Jurkat, Clone E6-1 (cell line): ENCODE measurements around the gene SLFN12L. TPM values are rescaled to one million over a fixed set of nuclear protein-coding genes. Genes with fewer than 3 reads are reported as not detected.
"Not testable (repeated sequence)": the region's sequence is repeated elsewhere in the genome, so short reads cannot be mapped to it uniquely, and the experiment has no call there.

Experiments
- DNase-seq: peaks from one replicate; pipeline ENCODE4 v3.0.0-alpha.2; 2011; ENCODE audit warnings: low read depth, low spot score
- H3K4me3 ChIP-seq: 2 replicates; pipeline ENCODE4 v1.5.1; 2011; ENCODE audit warnings: mild to moderate bottlenecking, low read length, control low read depth, moderate library complexity
- polyA plus RNA-seq: library from polyadenylated mRNA; unstranded; fragments of >200 nt; gene quantifications from one replicate; pipeline ENCODE4 v1.2.1, GENCODE V29; 2012; ENCODE audit warnings: missing spikeins; ENCODE audit not compliant: insufficient read length, insufficient read depth

SLFN12L gene
- not detected for polyA plus RNA-seq

GRCh38 chr17:35537601-35538141 lies at the start of gene SLFN12L:
Gene SLFN12L, minus strand, starts transcription at chr17:35537678. Its CDS starts 15,314 bp downstream, at chr17:35522364.
- no peak within 1 kb of the TSS for H3K4me3 ChIP-seq
- no peak for DNase-seq

DNA sequence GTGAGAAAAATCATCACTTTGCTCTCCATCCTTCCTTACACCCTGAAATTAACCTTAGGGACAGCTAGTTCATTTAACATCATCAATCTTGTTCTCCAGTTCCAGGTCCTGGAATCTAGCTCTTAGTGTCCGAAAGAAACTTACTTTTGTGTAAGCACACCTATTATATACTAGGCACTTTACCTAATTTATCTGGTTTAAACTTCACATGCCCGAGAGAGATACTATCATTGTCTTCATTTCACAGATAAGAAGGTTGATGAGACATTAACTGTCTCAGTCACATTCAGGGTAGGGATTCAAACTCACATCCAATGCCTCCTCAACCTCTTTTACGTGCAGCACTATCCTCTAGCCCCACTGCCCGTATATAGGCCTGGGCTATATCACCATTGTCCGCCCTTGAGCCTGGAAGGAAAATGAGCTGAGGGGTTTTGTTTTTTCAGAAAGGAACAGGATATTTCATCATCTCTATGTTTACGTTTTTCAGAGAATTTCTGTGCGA lies 49.1 kb upstream of the SLFN12L start:
- no peak for DNase-seq
- H3K4me3 ChIP-seq = peak overlapping the region; percentile 97

- DNase-seq = no peak
- no peak overlapping the region for H3K4me3 ChIP-seq
Measured at GRCh38 chr17:35584061-35584460, 46.6 kb upstream of the SLFN12L start.

DNA sequence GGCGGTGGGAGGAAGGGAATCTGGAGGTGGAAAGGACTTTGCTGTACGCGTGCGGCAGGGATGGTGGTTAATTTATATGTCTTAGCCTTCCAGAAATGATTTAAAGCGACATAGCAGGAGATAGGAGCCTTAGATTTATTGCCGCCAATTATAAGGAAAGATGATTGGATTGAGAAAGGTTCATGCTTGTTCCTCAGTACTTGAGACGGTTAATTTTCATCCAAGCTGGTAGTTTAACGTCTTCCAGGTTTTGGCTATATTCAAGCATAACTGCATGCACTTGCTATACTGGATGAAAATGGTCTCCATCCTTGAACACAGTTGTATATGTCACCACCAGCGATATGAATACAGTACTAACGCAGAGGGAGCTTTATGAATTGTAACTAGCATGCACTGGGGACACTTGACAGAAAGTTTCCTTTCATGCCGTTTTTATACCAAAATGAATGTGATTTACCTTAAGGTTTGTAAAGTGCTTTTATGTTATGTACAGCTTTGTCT lies 41.5 kb upstream of the SLFN12L start:
- DNase-seq = no peak
- peak overlapping the region; percentile 90 for H3K4me3 ChIP-seq

DNA sequence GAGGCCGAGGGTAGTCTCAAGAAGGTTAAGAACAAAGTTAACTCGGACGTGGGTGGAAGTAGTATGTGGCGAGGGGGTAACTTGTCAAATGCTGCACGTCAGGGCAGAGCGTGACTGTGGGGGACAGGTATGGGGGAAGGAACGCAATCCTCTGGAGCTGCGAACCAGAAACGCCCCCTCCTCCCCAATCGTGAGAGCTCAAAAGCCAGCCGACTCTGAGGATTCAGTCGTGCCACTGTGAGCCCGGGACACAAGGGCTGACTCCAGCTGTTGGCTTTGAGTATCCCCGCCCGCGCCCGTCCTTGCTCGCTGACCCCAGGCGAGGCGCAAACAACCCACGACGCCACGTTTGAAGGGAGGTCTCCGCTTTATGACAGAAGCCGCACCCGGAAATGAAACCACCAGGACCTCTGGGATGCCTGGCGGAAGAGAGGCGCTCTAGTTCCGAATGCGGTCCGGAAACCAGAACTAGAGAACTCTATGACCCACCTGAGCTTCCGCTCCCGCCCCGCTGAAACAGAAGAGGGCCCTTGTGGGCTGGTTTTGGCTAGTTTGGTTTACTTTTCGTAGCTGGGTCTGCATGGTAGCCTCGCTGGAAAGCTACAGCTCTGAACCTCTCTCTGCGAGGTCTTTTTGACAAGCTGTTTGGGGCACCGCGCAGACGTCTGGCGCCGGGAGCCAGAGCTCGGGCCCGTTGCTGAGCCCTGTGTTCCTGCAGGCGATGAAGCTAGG lies 40.9 kb upstream of the SLFN12L start, which contains the start of gene PEX12:
TSS of gene PEX12 (minus strand) at position 375 of the 732 bp plus-strand sequence. CDS start 550 bp downstream, outside the sequence.
- H3K4me3 ChIP-seq = peak within 1 kb of the TSS; percentile 90

GRCh38 chr17:35577830-35578196 lies 40.3 kb upstream of the SLFN12L start:
- DNase-seq = no peak

More for the DNA sequence above, 40.9 kb upstream of the SLFN12L start, which contains the start of gene PEX12:
- DNase-seq = peak; percentile 92

GRCh38 chr17:35575759-35576158 lies 38.3 kb upstream of the SLFN12L start:
- no peak for DNase-seq
- no peak overlapping the region for H3K4me3 ChIP-seq

More at GRCh38 chr17:35577830-35578196, 40.3 kb upstream of the SLFN12L start:
- peak overlapping the region; percentile 90 for H3K4me3 ChIP-seq

- no peak overlapping the region for H3K4me3 ChIP-seq
Measured at GRCh38 chr17:35569405-35569804, 31.9 kb upstream of the SLFN12L start.

GRCh38 chr17:35568561-35568960 lies 31.1 kb upstream of the SLFN12L start:
- DNase-seq = no peak
- peak overlapping the region; percentile 99 for H3K4me3 ChIP-seq

More at GRCh38 chr17:35569405-35569804, 31.9 kb upstream of the SLFN12L start:
- no peak for DNase-seq

- DNase-seq = no peak
- H3K4me3 ChIP-seq = peak overlapping the region; percentile 99
Measured at GRCh38 chr17:35566968-35567367, 29.5 kb upstream of the SLFN12L start.

DNA sequence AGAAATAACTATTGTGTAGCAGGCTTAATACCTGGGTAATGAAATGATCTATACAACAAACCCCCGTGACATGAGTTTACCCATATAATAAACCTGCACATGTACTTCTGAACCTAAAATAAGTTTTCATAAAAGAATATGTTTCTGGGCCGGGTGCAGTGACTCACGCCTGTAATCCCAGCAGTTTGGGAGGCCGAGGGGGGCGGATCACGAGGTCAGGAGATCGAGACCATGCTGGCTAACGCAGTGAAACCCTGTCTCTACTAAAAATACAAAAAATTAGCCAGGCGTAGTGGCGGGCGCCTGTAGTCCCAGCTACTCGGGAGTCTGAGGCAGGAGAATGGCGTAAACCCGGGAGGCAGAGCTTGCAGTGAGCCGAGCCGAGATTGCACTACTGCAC lies 25.7 kb upstream of the SLFN12L start:
- H3K4me3 ChIP-seq, DNase-seq: not testable (repeated sequence)

GRCh38 chr17:35560703-35561102 lies 23.2 kb upstream of the SLFN12L start, which contains the start of gene SLFN14:
Gene SLFN14, minus strand, starts transcription at chr17:35560819. Its CDS starts 2,757 bp downstream, at chr17:35558062.
- no peak for DNase-seq
- H3K4me3 ChIP-seq = no peak within 1 kb of the TSS

DNA sequence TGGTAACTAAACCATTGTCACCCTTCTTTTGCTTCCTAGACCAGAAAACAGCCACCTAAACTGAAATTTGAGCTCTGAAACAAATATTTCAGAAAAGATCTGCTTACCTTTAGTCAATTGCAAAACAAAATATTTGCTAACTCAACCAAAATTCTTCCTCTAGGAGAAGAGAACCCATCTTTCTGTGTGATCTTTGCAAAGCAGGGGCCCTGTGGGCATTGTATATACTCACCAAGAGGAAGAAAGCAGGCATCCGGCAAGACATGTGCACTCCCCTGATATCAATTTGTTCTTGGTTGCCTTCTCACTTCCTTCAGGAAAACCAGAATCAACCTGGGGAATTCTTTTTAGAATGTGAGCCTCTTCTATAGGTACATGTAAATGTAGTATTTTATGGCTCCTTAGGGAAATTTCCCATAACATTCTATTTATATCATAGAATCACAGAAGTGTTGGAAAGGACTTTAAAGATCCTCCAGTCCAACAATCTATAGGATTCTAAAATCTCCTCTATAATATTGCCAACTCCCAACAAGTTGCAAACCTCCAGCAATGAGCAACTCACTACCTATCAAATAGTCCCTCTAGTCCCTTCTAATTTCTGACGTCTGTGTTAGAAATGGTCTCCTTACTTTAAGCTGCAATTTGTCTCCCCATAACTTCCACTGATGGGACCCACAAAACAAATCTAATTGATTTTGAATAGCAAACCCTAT lies 22.2 kb upstream of the SLFN12L start:
- H3K4me3 ChIP-seq = no peak overlapping the region
- no peak for DNase-seq

- H3K4me3 ChIP-seq = no peak overlapping the region
- DNase-seq = no peak
Measured at GRCh38 chr17:35557353-35557752, 19.9 kb upstream of the SLFN12L start.

- H3K4me3 ChIP-seq = no peak overlapping the region
- DNase-seq = no peak
Measured at GRCh38 chr17:35555691-35556090, 18.2 kb upstream of the SLFN12L start.

- H3K4me3 ChIP-seq = no peak overlapping the region
- DNase-seq = no peak
Measured at GRCh38 chr17:35554668-35555067, 17.2 kb upstream of the SLFN12L start.

DNA sequence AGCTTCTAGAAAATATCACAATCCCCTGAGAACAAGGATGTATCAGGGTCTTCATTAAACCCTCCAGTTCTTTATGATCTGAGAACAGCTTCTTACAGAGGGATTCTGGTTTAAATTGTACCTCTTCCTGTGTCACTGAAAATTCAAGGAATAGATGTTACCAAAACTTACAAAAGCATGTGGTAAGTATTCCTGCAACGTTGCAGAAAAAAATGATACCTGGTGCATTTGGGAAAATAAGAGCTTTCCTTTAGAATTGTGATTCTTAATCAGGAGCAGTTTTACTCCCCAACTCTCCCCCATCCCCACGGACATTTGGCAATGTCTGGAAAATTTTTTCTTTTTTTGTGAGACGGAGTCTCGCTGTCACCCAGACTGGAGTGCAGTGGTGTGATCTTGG lies 15.8 kb upstream of the SLFN12L start:
- DNase-seq = no peak
- H3K4me3 ChIP-seq = no peak overlapping the region

DNA sequence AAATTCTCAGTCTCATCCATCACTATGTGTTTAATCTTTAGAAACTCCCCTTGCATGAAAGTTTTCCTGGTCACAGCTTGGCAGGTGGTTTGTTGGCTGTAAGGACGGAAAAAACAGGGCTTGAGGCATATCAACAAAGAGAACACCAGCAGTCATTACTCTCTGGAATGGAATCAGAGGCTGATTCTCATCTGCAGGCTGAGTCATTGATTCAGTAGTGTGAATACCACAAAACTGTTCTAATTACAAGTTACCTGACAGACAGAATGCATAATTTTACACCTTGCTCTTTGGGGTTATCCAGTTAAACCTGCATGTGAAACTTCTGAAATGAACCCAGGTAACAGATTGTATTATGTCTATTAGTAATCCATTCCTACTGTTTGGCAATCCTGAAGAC lies 11.5 kb upstream of the SLFN12L start:
- no peak for DNase-seq
- no peak overlapping the region for H3K4me3 ChIP-seq

DNA sequence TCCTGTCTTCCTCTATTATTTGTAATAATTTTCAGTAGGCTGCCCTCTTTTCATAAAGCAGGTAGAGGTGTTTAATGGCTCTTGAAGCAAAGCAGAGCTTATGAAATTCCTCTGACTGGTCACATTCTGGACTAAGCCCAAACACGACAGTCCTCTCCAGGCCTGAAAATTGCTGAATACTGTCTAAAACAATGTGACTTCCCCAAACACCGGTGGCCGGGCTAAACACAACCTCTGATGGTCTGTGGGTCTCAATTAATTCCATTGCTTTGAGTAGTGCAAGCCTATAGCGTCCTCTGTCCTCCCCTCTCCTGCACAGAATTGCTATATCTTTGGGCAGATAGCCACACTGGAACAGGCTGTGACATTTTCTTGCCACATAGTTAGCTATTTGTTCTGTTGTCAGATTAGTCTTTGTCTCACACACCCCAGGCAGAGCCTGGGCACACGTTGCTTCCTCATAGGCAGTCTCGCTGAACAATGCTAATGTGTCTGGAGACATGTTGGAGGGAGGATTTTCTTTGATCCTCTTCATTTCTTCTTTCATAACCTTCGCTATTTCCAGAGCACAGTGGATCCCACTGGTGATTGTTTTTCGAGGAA lies 10.8 kb upstream of the SLFN12L start:
- H3K4me3 ChIP-seq = no peak overlapping the region
- no peak for DNase-seq
